ENCODE data around the gene KIAA0753.

The KIAA0753 gene

GRCh38 chr17:6528557-6528956, 112.0 kb downstream of the KIAA0753 start:
- Histone ChIP-seq H3K27me3 (replicated peaks; ENCODE audit: insufficient read depth, low read length) (0 out of 2 replicates have a peak, but pooled peaks cover 4% of the 10 kb centered on the region), H3K4me1 (ENCODE audit: low read length) (no peaks in the 10 kb centered on the region), H2AFZ (ENCODE audit: low read length) (no peak overlapping the region), H4K20me1 (ENCODE audit: insufficient read depth, low read length) (no peaks in the 10 kb centered on the region), H3K27ac (ENCODE audit: low read length) (no peak overlapping the region), H3K79me2 (ENCODE audit: low read length) (no peaks in the 10 kb centered on the region), H3F3A (ENCODE audit: insufficient read depth, low read length) (no peaks in the 10 kb centered on the region), H3K4me3 (ENCODE audit: low read length) (no peak overlapping the region), H3K9ac (ENCODE audit: low read length) (no peak overlapping the region), H3K9me3 (replicated peaks; ENCODE audit: insufficient read depth, low read length) (no peaks in the 10 kb centered on the region), H3K4me2 (ENCODE audit: low read depth, low read length) (no peak overlapping the region), H3K36me3 (replicated peaks; ENCODE audit: insufficient read depth, low read length) (no peaks in the 10 kb centered on the region), H3K9me2 (replicated peaks; ENCODE audit: insufficient read depth, low read length) (no peaks in the 10 kb centered on the region)
- TF ChIP-seq EZH2 (optimal IDR thresholded peaks at IDR 0.05; ENCODE audit: low read depth, low read length) (no peak), CTCF (IDR thresholded peaks at IDR 0.05; ENCODE audit: low read length) (no peak)
- no peak for DNase-seq

All from MM.1S (cell line).